C4-2B (cell line): ENCODE data around the gene DSCAML1.

Source experiments
- CTCF ChIP-seq: fragments of 450-650 bp; conservative IDR thresholded peaks from 2 replicates; pipeline ENCODE4 v1.5.1; 2017; ENCODE audit warnings: mild to moderate bottlenecking
- ZFX ChIP-seq: fragments of 450-650 bp; IDR thresholded peaks from 2 replicates; pipeline ENCODE4 v1.6.1; 2017

GRCh38 chr11:117557361-117557760, 239.7 kb downstream of the DSCAML1 start:
- no peak for TF ChIP-seq CTCF
- no peak for TF ChIP-seq ZFX
